ENCODE results near the gene LAMC2. TPM values are rescaled to one million over a fixed set of nuclear protein-coding genes. Genes with fewer than 3 reads are reported as not detected.

The LAMC2 gene
- total RNA-seq, 2 experiments from 2014 or later, result 0.38 TPM; not detected in 1

DNA sequence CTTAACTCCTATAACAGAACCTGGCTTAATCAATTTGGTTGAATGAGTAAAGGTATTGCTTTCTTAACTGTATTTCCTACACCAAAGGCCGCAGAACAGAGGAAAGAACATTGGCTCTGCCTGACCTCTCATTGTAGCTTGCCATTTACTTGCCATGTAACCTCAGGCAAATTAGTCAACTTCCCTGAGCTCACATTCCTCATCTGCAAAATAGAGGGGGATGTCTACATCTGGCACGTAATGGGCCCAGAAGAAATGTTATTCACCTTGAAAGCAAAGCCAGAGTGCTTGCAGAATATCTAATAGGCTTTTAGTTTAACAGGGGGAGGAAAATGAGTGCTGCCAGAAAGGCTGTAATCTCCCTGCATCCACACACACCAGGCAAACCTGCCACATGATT lies 44.3 kb downstream of the LAMC2 start:
- no peaks in the 10 kb centered on the region for H3K4me1 ChIP-seq (ENCODE audit: insufficient read depth, low read length, poor library complexity, severe bottlenecking)
- H3K4me2 ChIP-seq (ENCODE audit: low read length), result no peak overlapping the region
- H4K20me1 ChIP-seq (ENCODE audit: insufficient read depth, low read length), result no peaks in the 10 kb centered on the region
- no peak overlapping the region for H2AFZ ChIP-seq (ENCODE audit: low read length)
- ChIA-PET POLR2A (no interaction called here), CTCF (ENCODE audit: unreplicated experiment) (no interaction called here)
- H3K4me3 ChIP-seq (ENCODE audit: low read depth, low read length, poor library complexity, severe bottlenecking), result no peak overlapping the region
- H3K9me2 ChIP-seq (ENCODE audit: insufficient read depth, low read length), result no peaks in the 10 kb centered on the region
- no TSS peak for BruUV-seq (replicated peaks)
- no peak for DNase-seq (ENCODE audit: low spot score)
- intact Hi-C loops (cut with micrococcal nuclease; ENCODE audit: unreplicated experiment), result no loop called here
- H3K9me3 ChIP-seq (ENCODE audit: low read length), result no peaks in the 10 kb centered on the region
- no peaks in the 10 kb centered on the region for H3K79me2 ChIP-seq (ENCODE audit: insufficient read depth, low read depth, low read length)
- TF ChIP-seq, protein P1, sequence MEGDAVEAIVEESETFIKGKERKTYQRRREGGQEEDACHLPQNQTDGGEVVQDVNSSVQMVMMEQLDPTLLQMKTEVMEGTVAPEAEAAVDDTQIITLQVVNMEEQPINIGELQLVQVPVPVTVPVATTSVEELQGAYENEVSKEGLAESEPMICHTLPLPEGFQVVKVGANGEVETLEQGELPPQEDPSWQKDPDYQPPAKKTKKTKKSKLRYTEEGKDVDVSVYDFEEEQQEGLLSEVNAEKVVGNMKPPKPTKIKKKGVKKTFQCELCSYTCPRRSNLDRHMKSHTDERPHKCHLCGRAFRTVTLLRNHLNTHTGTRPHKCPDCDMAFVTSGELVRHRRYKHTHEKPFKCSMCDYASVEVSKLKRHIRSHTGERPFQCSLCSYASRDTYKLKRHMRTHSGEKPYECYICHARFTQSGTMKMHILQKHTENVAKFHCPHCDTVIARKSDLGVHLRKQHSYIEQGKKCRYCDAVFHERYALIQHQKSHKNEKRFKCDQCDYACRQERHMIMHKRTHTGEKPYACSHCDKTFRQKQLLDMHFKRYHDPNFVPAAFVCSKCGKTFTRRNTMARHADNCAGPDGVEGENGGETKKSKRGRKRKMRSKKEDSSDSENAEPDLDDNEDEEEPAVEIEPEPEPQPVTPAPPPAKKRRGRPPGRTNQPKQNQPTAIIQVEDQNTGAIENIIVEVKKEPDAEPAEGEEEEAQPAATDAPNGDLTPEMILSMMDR (conservative IDR thresholded peaks at IDR 0.05; ENCODE audit: low read length), result no peak
- no peak for TF ChIP-seq EZH2phosphoT487 (IDR thresholded peaks at IDR 0.05; ENCODE audit: borderline replicate concordance, low read depth, low read length)
- H3K27ac ChIP-seq (ENCODE audit: low read depth, low read length, poor library complexity, severe bottlenecking), result no peak overlapping the region
- no peaks in the 10 kb centered on the region for H3K36me3 ChIP-seq (ENCODE audit: insufficient read depth, low read length)

DNA sequence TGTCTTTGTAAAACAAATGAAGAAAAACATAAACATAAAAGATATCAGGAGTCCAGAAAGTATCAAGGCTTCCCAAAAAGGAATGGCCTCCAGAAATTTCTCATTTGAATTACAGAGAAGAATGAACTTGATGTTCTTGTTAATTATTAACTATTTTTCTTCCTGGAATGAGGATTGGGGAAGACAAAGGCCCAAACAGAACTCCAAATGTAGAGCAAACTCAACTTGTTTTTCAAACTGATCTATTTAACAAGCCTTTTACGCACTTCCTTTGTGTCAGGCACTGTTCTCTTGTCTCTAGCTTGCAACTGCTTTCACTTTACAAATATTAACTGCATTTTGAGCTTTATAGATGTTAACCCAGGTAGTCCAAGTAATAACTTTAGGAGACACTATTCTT lies 45.5 kb downstream of the LAMC2 start:
- Histone ChIP-seq H3K4me3 (ENCODE audit: low read depth, low read length, poor library complexity, severe bottlenecking) (no peak overlapping the region), H3K4me1 (ENCODE audit: insufficient read depth, low read length, poor library complexity, severe bottlenecking) (no peaks in the 10 kb centered on the region), H3K9me2 (ENCODE audit: insufficient read depth, low read length) (no peaks in the 10 kb centered on the region), H3K4me2 (ENCODE audit: low read length) (no peak overlapping the region), H3K9me3 (ENCODE audit: low read length) (no peaks in the 10 kb centered on the region), H3K36me3 (ENCODE audit: insufficient read depth, low read length) (no peaks in the 10 kb centered on the region), H2AFZ (ENCODE audit: low read length) (no peak overlapping the region), H4K20me1 (ENCODE audit: insufficient read depth, low read length) (no peaks in the 10 kb centered on the region), H3K79me2 (ENCODE audit: insufficient read depth, low read depth, low read length) (no peaks in the 10 kb centered on the region), H3K27ac (ENCODE audit: low read depth, low read length, poor library complexity, severe bottlenecking) (no peak overlapping the region)
- POLR2A ChIA-PET, result interaction anchor here (0.6 kb wide), 2 partner anchors 10 to 512 kb away, joined by 3 read pairs; no protein-coding TSS in a partner anchor
- intact Hi-C loops (cut with micrococcal nuclease; ENCODE audit: unreplicated experiment), result no loop called here
- no peak for DNase-seq (ENCODE audit: low spot score)
- no TSS peak for BruUV-seq (replicated peaks)
- TF ChIP-seq, protein P1 (conservative IDR thresholded peaks at IDR 0.05; ENCODE audit: low read length), result no peak
- no peak for TF ChIP-seq EZH2phosphoT487 (IDR thresholded peaks at IDR 0.05; ENCODE audit: borderline replicate concordance, low read depth, low read length)
- CTCF ChIA-PET (ENCODE audit: unreplicated experiment), result interaction anchor here (1.4 kb wide), 1 partner anchor 269 kb away, joined by 3 read pairs; no protein-coding TSS in a partner anchor

DNA sequence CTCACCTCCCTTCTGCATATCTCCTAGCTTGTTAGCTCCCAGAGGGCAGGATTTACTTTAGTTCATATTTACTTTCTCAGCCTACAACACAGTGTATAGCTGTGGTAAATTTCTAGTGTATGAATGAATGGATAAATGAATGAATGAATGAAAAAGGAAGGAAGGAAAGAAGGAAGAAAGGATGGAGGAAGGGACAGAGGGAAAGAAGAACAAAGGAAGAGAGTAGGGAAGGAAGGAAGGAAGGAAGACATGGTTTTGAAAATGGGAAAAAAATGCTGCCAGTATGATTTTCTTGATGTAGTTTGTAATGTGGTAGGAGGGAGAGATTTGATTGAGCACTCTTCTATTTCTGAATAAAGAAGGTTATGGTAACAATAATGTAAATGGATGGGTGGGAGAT lies 47.0 kb downstream of the LAMC2 start:
- Histone ChIP-seq H3K4me1 (ENCODE audit: insufficient read depth, low read length, poor library complexity, severe bottlenecking) (no peaks in the 10 kb centered on the region), H3K9me3 (ENCODE audit: low read length) (no peaks in the 10 kb centered on the region), H3K36me3 (ENCODE audit: insufficient read depth, low read length) (no peaks in the 10 kb centered on the region), H3K4me3 (ENCODE audit: low read depth, low read length, poor library complexity, severe bottlenecking) (no peak overlapping the region), H3K79me2 (ENCODE audit: insufficient read depth, low read depth, low read length) (no peaks in the 10 kb centered on the region), H3K9me2 (ENCODE audit: insufficient read depth, low read length) (no peaks in the 10 kb centered on the region), H4K20me1 (ENCODE audit: insufficient read depth, low read length) (no peaks in the 10 kb centered on the region), H3K27ac (ENCODE audit: low read depth, low read length, poor library complexity, severe bottlenecking) (no peak overlapping the region), H2AFZ (ENCODE audit: low read length) (no peak overlapping the region), H3K4me2 (ENCODE audit: low read length) (no peak overlapping the region)
- POLR2A ChIA-PET, result interaction anchor here (0.7 kb wide), 1 partner anchor 477 kb away, joined by 3 read pairs; no protein-coding TSS in a partner anchor
- DNase-seq (ENCODE audit: low spot score), result no peak
- CTCF ChIA-PET (ENCODE audit: unreplicated experiment), result interaction anchor here (1.4 kb wide), 1 partner anchor 271 kb away, joined by 3 read pairs; no protein-coding TSS in a partner anchor
- no peak for TF ChIP-seq EZH2phosphoT487 (IDR thresholded peaks at IDR 0.05; ENCODE audit: borderline replicate concordance, low read depth, low read length)
- TF ChIP-seq, protein P1 (conservative IDR thresholded peaks at IDR 0.05; ENCODE audit: low read length), result no peak
- no TSS peak for BruUV-seq (replicated peaks)
- intact Hi-C loops (cut with micrococcal nuclease; ENCODE audit: unreplicated experiment), result no loop called here
